GM06990 (cell line): Measurements from ENCODE around the gene DNAH1.

Experiments used
- DNase-seq: peaks from one replicate; pipeline ENCODE4 v3.0.0-alpha.2; 2011; ENCODE audit not compliant: insufficient read length; ENCODE audit errors: extremely low read depth
- H3K27me3 ChIP-seq: replicated peaks from 2 replicates; pipeline ENCODE4 v1.6.0; 2011; ENCODE audit warnings: low read length; ENCODE audit not compliant: control insufficient read depth, insufficient read depth
- H3K36me3 ChIP-seq: 2 replicates; pipeline ENCODE4 v1.5.1; 2011; ENCODE audit warnings: low read length; ENCODE audit not compliant: control insufficient read depth, insufficient read depth
- H3K4me3 ChIP-seq: replicated peaks from 2 replicates; pipeline ENCODE4 v1.5.1; 2011; ENCODE audit warnings: low read depth, mild to moderate bottlenecking, control low read depth, low read length
- CTCF ChIP-seq: IDR thresholded peaks from 2 replicates; pipeline ENCODE4 v1.5.1; 2011; ENCODE audit warnings: low read length, control low read depth, mild to moderate bottlenecking, inconsistent platforms; ENCODE audit not compliant: insufficient read depth, poor library complexity, severe bottlenecking

DNAH1 gene

GRCh38 chr3:52305926-52306325, 10.2 kb upstream of the DNAH1 start:
- H3K4me3 ChIP-seq: no peak overlapping the region
- no peak for DNase-seq
- H3K36me3 ChIP-seq: no peaks in the 10 kb centered on the region; the same call in 1 of the 2 replicates
- no peak for TF ChIP-seq CTCF
- H3K27me3 ChIP-seq: no peaks in the 10 kb centered on the region

- Histone ChIP-seq H3K4me3 (no peak overlapping the region), H3K27me3 (no peaks in the 10 kb centered on the region), H3K36me3 (no peaks in the 10 kb centered on the region; the same call in 1 of the 2 replicates)
- TF ChIP-seq CTCF: no peak
- no peak for DNase-seq
These were observed 9.1 kb upstream of the DNAH1 start for GRCh38 chr3:52306978-52307377.

- DNase-seq: no peak
- Histone ChIP-seq H3K4me3 (no peak overlapping the region), H3K36me3 (no peaks in the 10 kb centered on the region; the same call in 1 of the 2 replicates), H3K27me3 (no peaks in the 10 kb centered on the region)
- TF ChIP-seq CTCF: no peak
These were observed 7.8 kb upstream of the DNAH1 start for GRCh38 chr3:52308308-52308707.

- peak; percentile 73 for DNase-seq
- Histone ChIP-seq H3K27me3 (no peaks in the 10 kb centered on the region), H3K36me3 (no peaks in the 10 kb centered on the region; the same call in 1 of the 2 replicates), H3K4me3 (no peak overlapping the region)
- no peak for TF ChIP-seq CTCF
These were observed 5.1 kb upstream of the DNAH1 start for GRCh38 chr3:52310861-52311575.

GRCh38 chr3:52311576-52312119, 4.5 kb upstream of the DNAH1 start:
- DNase-seq: no peak
- Histone ChIP-seq H3K36me3 (no peaks in the 10 kb centered on the region; the same call in 1 of the 2 replicates), H3K4me3 (no peak overlapping the region), H3K27me3 (no peaks in the 10 kb centered on the region)
- TF ChIP-seq CTCF: no peak
